K562 (cell line): Measurements from ENCODE around the gene NDUFAF5.

ENCODE experiments used
- CHD2 ChIP-seq: IDR thresholded peaks from 2 replicates; pipeline ENCODE4 v1.6.1; 2011; ENCODE audit warnings: low read depth, low read length
- LARP7 ChIP-seq: fragments of 450-650 bp; IDR thresholded peaks from 2 replicates; pipeline ENCODE4 v1.6.1; 2016
- MTF1 ChIP-seq: fragments of 250-450 bp; sonication (Bioruptor Pico); IDR thresholded peaks from 2 replicates; pipeline ENCODE4 v1.9.0; 2021; ENCODE audit warnings: moderate library complexity, mild to moderate bottlenecking, inconsistent platforms, borderline replicate concordance
- NFXL1 ChIP-seq: fragments of 450-650 bp; formaldehyde crosslinking; IDR thresholded peaks from 2 replicates; pipeline ENCODE4 v1.4.0; 2021; ENCODE audit warnings: mild to moderate bottlenecking
- NR4A1 ChIP-seq, 2 experiments: fragments of 250-450 bp in 1 of 2; fragments of 450-650 bp in 1 of 2; sonication (Bioruptor Pico) in 1 of 2; IDR thresholded peaks; 2 replicates each; pipeline versions ENCODE4 v1.4.0 to v1.6.1; 2016 to 2020; ENCODE audit warnings: mild to moderate bottlenecking in 2 of 2, missing compliant biosample characterization in 1 of 2, missing genetic modification characterization in 1 of 2, moderate library complexity in 1 of 2
- POLR2AphosphoS5 ChIP-seq: IDR thresholded peaks from 2 replicates; pipeline ENCODE4 v1.6.1; 2011; ENCODE audit warnings: mild to moderate bottlenecking, low read depth, low read length, moderate library complexity; ENCODE audit not compliant: control insufficient read depth, insufficient read depth
- STAG1 ChIP-seq: sonication (generic); formaldehyde crosslinking; IDR thresholded peaks from 2 replicates; pipeline ENCODE4 v1.5.0; 2020; ENCODE audit warnings: missing genetic modification reagents, borderline replicate concordance
- ZNF778 ChIP-seq: fragments of 450-650 bp; formaldehyde crosslinking; IDR thresholded peaks from 2 replicates; pipeline ENCODE4 v1.4.0; 2020; ENCODE audit warnings: mild to moderate bottlenecking, moderate library complexity
- TF ChIP-seq, protein P1 (sequence below), 3 experiments: IDR thresholded peaks in 2 of 3; conservative IDR thresholded peaks in 1 of 3; 2 replicates each; pipeline ENCODE4 v1.5.1; 2011 to 2012; ENCODE audit warnings: low read length in 3 of 3, mild to moderate bottlenecking in 3 of 3, control low read depth in 2 of 3, improper control_type of control experiment in 1 of 3, inconsistent platforms in 1 of 3, low read depth in 1 of 3, mixed read lengths in 1 of 3, moderate library complexity in 1 of 3; ENCODE audit not compliant: insufficient read depth in 2 of 3
- TF ChIP-seq, protein P2 (sequence below): IDR thresholded peaks from 2 replicates; pipeline ENCODE4 v1.6.1; 2011; ENCODE audit not compliant: insufficient read length; ENCODE audit errors: extremely low read depth

DNA sequence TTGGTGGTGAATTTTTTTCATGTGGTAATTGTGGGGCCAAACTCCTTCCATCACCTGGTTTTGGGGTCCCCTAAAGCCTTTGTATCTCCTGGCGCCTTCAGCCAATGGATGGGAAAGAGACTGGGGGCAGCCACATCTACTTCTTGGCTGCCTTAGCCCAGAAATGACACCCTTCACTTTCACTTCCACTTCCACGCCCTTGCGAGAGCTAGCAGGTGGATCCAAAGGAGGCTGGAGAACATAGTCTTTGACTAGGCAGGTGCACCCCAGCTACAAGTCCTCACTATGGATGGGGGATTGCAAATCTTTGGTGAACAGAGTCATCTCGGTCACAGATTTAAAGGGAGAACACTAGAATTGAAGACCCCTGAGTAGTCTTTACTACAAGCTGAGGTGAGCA, 70.8 kb downstream of the NDUFAF5 start:
- TF ChIP-seq CHD2 (no peak), NR4A1 (CRISPR knock-in tag; IDR thresholded peaks at IDR 0.05) (no peak), NR4A1 (tag; IDR thresholded peaks at IDR 0.05) (no peak), ZNF778 (CRISPR knock-in tag) (no peak), NFXL1 (CRISPR knock-in tag) (no peak), POLR2AphosphoS5 (no peak), MTF1 (CRISPR knock-in tag) (no peak), LARP7 (no peak), STAG1 (no peak)
- TF ChIP-seq, protein P1, sequence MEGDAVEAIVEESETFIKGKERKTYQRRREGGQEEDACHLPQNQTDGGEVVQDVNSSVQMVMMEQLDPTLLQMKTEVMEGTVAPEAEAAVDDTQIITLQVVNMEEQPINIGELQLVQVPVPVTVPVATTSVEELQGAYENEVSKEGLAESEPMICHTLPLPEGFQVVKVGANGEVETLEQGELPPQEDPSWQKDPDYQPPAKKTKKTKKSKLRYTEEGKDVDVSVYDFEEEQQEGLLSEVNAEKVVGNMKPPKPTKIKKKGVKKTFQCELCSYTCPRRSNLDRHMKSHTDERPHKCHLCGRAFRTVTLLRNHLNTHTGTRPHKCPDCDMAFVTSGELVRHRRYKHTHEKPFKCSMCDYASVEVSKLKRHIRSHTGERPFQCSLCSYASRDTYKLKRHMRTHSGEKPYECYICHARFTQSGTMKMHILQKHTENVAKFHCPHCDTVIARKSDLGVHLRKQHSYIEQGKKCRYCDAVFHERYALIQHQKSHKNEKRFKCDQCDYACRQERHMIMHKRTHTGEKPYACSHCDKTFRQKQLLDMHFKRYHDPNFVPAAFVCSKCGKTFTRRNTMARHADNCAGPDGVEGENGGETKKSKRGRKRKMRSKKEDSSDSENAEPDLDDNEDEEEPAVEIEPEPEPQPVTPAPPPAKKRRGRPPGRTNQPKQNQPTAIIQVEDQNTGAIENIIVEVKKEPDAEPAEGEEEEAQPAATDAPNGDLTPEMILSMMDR (IDR thresholded peaks at IDR 0.05 in 2 of 3, conservative IDR thresholded peaks at IDR 0.05 in 1 of 3; ENCODE audit: insufficient read depth in 2 of 3, low read depth in 1 of 3, low read length in 3 of 3), result no peak
- TF ChIP-seq, protein P2, sequence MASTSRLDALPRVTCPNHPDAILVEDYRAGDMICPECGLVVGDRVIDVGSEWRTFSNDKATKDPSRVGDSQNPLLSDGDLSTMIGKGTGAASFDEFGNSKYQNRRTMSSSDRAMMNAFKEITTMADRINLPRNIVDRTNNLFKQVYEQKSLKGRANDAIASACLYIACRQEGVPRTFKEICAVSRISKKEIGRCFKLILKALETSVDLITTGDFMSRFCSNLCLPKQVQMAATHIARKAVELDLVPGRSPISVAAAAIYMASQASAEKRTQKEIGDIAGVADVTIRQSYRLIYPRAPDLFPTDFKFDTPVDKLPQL, result no peak
